ENCODE data around the gene MRPL14.
A peak's percentile ranks its signal among the peaks of the same experiment; 100 is the strongest.

MRPL14 gene

GRCh38 chr6:44108471-44108870 lies 18.8 kb downstream of the MRPL14 start:
- Histone ChIP-seq H3K4me2 (ENCODE audit: low read length, poor library complexity, severe bottlenecking) (no peak overlapping the region), H2AFZ (ENCODE audit: low read depth, low read length) (no peak overlapping the region), H4K91ac (ENCODE audit: low read length) (no peak overlapping the region), H3K14ac (ENCODE audit: low read length in 2 of 2) (no peak overlapping the region), H3K4me1 (ENCODE audit: control insufficient read depth, insufficient read depth, low read depth, low read length) (peaks cover 30% of the 10 kb centered on the region), H3K18ac (ENCODE audit: low read depth in 1 of 2, low read length in 2 of 2) (no peak overlapping the region), H4K8ac (ENCODE audit: low read length) (no peak overlapping the region), H3K4ac (ENCODE audit: low read depth in 1 of 2, low read length in 2 of 2) (no peak overlapping the region), H3K9me3 (ENCODE audit: control insufficient read depth, low read length) (no peaks in the 10 kb centered on the region), H2BK15ac (ENCODE audit: low read depth, poor library complexity, severe bottlenecking) (no peak overlapping the region), H3K9ac (ENCODE audit: low read length) (no peak overlapping the region), H3K36me3 (ENCODE audit: control insufficient read depth in 1 of 2, insufficient read depth in 2 of 2, low read depth in 1 of 2, low read length in 2 of 2) (peaks cover 57 to 80% of the 10 kb centered on the region in 2 experiments), H2AK5ac (ENCODE audit: low read length, severe bottlenecking) (no peak overlapping the region), H2BK5ac (ENCODE audit: low read depth, low read length, poor library complexity, severe bottlenecking) (no peak overlapping the region), H3K79me1 (replicated peaks; ENCODE audit: low read length, poor library complexity, severe bottlenecking) (peaks cover 56% of the 10 kb centered on the region), H2BK120ac (ENCODE audit: low read depth, low read length) (no peak overlapping the region), H3K27ac (ENCODE audit: low read length, poor library complexity, severe bottlenecking) (no peak overlapping the region), H3K23ac (ENCODE audit: low read length in 2 of 2) (no peak overlapping the region), H3K4me3 (ENCODE audit: insufficient read depth in 1 of 2, low read depth in 1 of 2, low read length in 2 of 2) (no peak overlapping the region), H3K27me3 (ENCODE audit: control insufficient read depth in 1 of 2, insufficient read depth in 1 of 2, low read length in 2 of 2) (no peaks in the 10 kb centered on the region), H2BK12ac (ENCODE audit: low read length in 2 of 2) (no peak overlapping the region)
- no CpG with 5 or more reads among the region's 1 CpG for WGBS
- DNase-seq, result no peak

GRCh38 chr6:44107017-44107416 lies 20.2 kb downstream of the MRPL14 start:
- DNase-seq, result no peak
- Histone ChIP-seq H3K9me3 (ENCODE audit: control insufficient read depth, low read length) (no peaks in the 10 kb centered on the region), H3K23ac (ENCODE audit: low read length in 2 of 2) (no peak overlapping the region), H2BK120ac (ENCODE audit: low read depth, low read length) (no peak overlapping the region), H3K4me3 (ENCODE audit: insufficient read depth in 1 of 2, low read depth in 1 of 2, low read length in 2 of 2) (no peak overlapping the region), H3K27ac (ENCODE audit: low read length, poor library complexity, severe bottlenecking) (no peak overlapping the region), H3K9ac (ENCODE audit: low read length) (no peak overlapping the region), H2AK5ac (ENCODE audit: low read length, severe bottlenecking) (no peak overlapping the region), H3K18ac (ENCODE audit: low read depth in 1 of 2, low read length in 2 of 2) (no peak overlapping the region), H3K79me1 (replicated peaks; ENCODE audit: low read length, poor library complexity, severe bottlenecking) (peaks cover 57% of the 10 kb centered on the region), H3K14ac (ENCODE audit: low read length in 2 of 2) (no peak overlapping the region), H4K91ac (ENCODE audit: low read length) (peak overlapping the region; percentile 52), H3K4me1 (ENCODE audit: control insufficient read depth, insufficient read depth, low read depth, low read length) (peaks cover 40% of the 10 kb centered on the region), H3K4me2 (ENCODE audit: low read length, poor library complexity, severe bottlenecking) (no peak overlapping the region), H4K8ac (ENCODE audit: low read length) (no peak overlapping the region), H3K36me3 (ENCODE audit: control insufficient read depth in 1 of 2, insufficient read depth in 2 of 2, low read depth in 1 of 2, low read length in 2 of 2) (peaks cover 61 to 78% of the 10 kb centered on the region in 2 experiments), H2BK15ac (ENCODE audit: low read depth, poor library complexity, severe bottlenecking) (no peak overlapping the region), H2BK12ac (ENCODE audit: low read length in 2 of 2) (no peak overlapping the region), H3K27me3 (ENCODE audit: control insufficient read depth in 1 of 2, insufficient read depth in 1 of 2, low read length in 2 of 2) (no peaks in the 10 kb centered on the region), H3K4ac (ENCODE audit: low read depth in 1 of 2, low read length in 2 of 2) (no peak overlapping the region), H2BK5ac (ENCODE audit: low read depth, low read length, poor library complexity, severe bottlenecking) (no peak overlapping the region), H2AFZ (ENCODE audit: low read depth, low read length) (no peak overlapping the region)
- 93% methylated on average over 5 of the region's 5 CpGs for WGBS

GRCh38 chr6:44105993-44106740 lies 21.1 kb downstream of the MRPL14 start:
- Histone ChIP-seq H3K4me3 (ENCODE audit: insufficient read depth in 1 of 2, low read depth in 1 of 2, low read length in 2 of 2) (no peak overlapping the region), H3K4me1 (ENCODE audit: control insufficient read depth, insufficient read depth, low read depth, low read length) (peaks cover 44% of the 10 kb centered on the region), H4K8ac (ENCODE audit: low read length) (no peak overlapping the region), H3K4ac (ENCODE audit: low read depth in 1 of 2, low read length in 2 of 2) (no peak overlapping the region), H3K79me1 (replicated peaks; ENCODE audit: low read length, poor library complexity, severe bottlenecking) (peaks cover 57% of the 10 kb centered on the region), H3K27ac (ENCODE audit: low read length, poor library complexity, severe bottlenecking) (no peak overlapping the region), H3K9me3 (ENCODE audit: control insufficient read depth, low read length) (no peaks in the 10 kb centered on the region), H3K27me3 (ENCODE audit: control insufficient read depth in 1 of 2, insufficient read depth in 1 of 2, low read length in 2 of 2) (no peaks in the 10 kb centered on the region), H3K23ac (ENCODE audit: low read length in 2 of 2) (peak overlapping the region in 1 of 2 experiments; percentile 26), H2BK12ac (ENCODE audit: low read length in 2 of 2) (no peak overlapping the region), H2BK15ac (ENCODE audit: low read depth, poor library complexity, severe bottlenecking) (no peak overlapping the region), H4K91ac (ENCODE audit: low read length) (no peak overlapping the region), H3K14ac (ENCODE audit: low read length in 2 of 2) (no peak overlapping the region), H3K4me2 (ENCODE audit: low read length, poor library complexity, severe bottlenecking) (no peak overlapping the region), H2BK120ac (ENCODE audit: low read depth, low read length) (no peak overlapping the region), H2AK5ac (ENCODE audit: low read length, severe bottlenecking) (peak overlapping the region; percentile 36), H3K36me3 (ENCODE audit: control insufficient read depth in 1 of 2, insufficient read depth in 2 of 2, low read depth in 1 of 2, low read length in 2 of 2) (peaks cover 58 to 75% of the 10 kb centered on the region in 2 experiments), H2BK5ac (ENCODE audit: low read depth, low read length, poor library complexity, severe bottlenecking) (no peak overlapping the region), H2AFZ (ENCODE audit: low read depth, low read length) (no peak overlapping the region), H3K18ac (ENCODE audit: low read depth in 1 of 2, low read length in 2 of 2) (no peak overlapping the region), H3K9ac (ENCODE audit: low read length) (no peak overlapping the region)
- WGBS, result 100% methylated on average over 2 of the region's 3 CpGs
- DNase-seq, result no peak

DNA sequence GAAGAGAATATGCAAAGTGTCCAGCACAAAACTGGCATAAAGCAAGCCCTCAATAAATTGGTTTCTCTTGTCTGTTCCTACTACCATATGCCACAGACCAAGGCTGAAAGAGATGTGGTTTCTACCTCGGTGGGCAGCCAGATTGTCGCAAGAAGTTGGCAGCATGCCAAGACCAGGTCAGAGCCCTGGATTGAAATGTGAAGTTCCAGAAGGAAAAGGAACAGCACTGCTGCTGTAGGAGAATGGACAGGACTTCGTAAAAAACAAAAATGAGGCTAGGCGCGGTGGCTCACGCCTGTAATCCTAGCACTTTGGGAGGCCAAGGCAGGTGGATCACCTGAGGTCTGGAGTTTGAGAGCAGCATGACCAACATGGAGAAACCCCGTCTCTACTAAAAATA lies 22.1 kb downstream of the MRPL14 start:
- Histone ChIP-seq H3K27me3 (ENCODE audit: control insufficient read depth in 1 of 2, insufficient read depth in 1 of 2, low read length in 2 of 2) (no peaks in the 10 kb centered on the region), H3K23ac (ENCODE audit: low read length in 2 of 2) (no peak overlapping the region), H2BK15ac (ENCODE audit: low read depth, poor library complexity, severe bottlenecking) (no peak overlapping the region), H2AFZ (ENCODE audit: low read depth, low read length) (no peak overlapping the region), H4K91ac (ENCODE audit: low read length) (no peak overlapping the region), H2BK120ac (ENCODE audit: low read depth, low read length) (no peak overlapping the region), H3K14ac (ENCODE audit: low read length in 2 of 2) (no peak overlapping the region), H3K4ac (ENCODE audit: low read depth in 1 of 2, low read length in 2 of 2) (no peak overlapping the region), H2BK12ac (ENCODE audit: low read length in 2 of 2) (no peak overlapping the region), H3K4me3 (ENCODE audit: insufficient read depth in 1 of 2, low read depth in 1 of 2, low read length in 2 of 2) (no peak overlapping the region), H2AK5ac (ENCODE audit: low read length, severe bottlenecking) (no peak overlapping the region), H4K8ac (ENCODE audit: low read length) (no peak overlapping the region), H3K4me1 (ENCODE audit: control insufficient read depth, insufficient read depth, low read depth, low read length) (peaks cover 39% of the 10 kb centered on the region), H3K36me3 (ENCODE audit: control insufficient read depth in 1 of 2, insufficient read depth in 2 of 2, low read depth in 1 of 2, low read length in 2 of 2) (peaks cover 60 to 74% of the 10 kb centered on the region in 2 experiments), H3K18ac (ENCODE audit: low read depth in 1 of 2, low read length in 2 of 2) (no peak overlapping the region), H3K9ac (ENCODE audit: low read length) (no peak overlapping the region), H3K27ac (ENCODE audit: low read length, poor library complexity, severe bottlenecking) (no peak overlapping the region), H3K9me3 (ENCODE audit: control insufficient read depth, low read length) (no peaks in the 10 kb centered on the region), H3K79me1 (replicated peaks; ENCODE audit: low read length, poor library complexity, severe bottlenecking) (peaks cover 58% of the 10 kb centered on the region), H2BK5ac (ENCODE audit: low read depth, low read length, poor library complexity, severe bottlenecking) (no peak overlapping the region), H3K4me2 (ENCODE audit: low read length, poor library complexity, severe bottlenecking) (no peak overlapping the region)
- DNase-seq, result no peak
- 93% methylated on average over 6 of the region's 7 CpGs for WGBS
